ENCODE results near the gene PELI1.

- TF ChIP-seq CTCF (IDR thresholded peaks at IDR 0.05; ENCODE audit: extremely low read depth in 1 of 2, insufficient read depth in 1 of 2, low read depth in 1 of 2, low read length in 2 of 2) (no peak), EZH2 (IDR thresholded peaks at IDR 0.05; ENCODE audit: borderline replicate concordance, low read depth, low read length, severe bottlenecking) (no peak), POLR2A (IDR thresholded peaks at IDR 0.05; ENCODE audit: low read depth, low read length) (no peak), POLR2AphosphoS5 (IDR thresholded peaks at IDR 0.05; ENCODE audit: insufficient read depth, low read depth, low read length) (no peak), MYC (IDR thresholded peaks at IDR 0.05; ENCODE audit: low read depth, low read length) (no peak), MAX (IDR thresholded peaks at IDR 0.05; ENCODE audit: insufficient read depth, insufficient read length) (no peak), FOS (IDR thresholded peaks at IDR 0.05; ENCODE audit: borderline replicate concordance, insufficient read depth, low read length) (no peak), GATA2 (IDR thresholded peaks at IDR 0.05; ENCODE audit: insufficient read depth, insufficient read length, low read depth, low read length) (no peak)
These were observed 15.3 kb downstream of the PELI1 start for GRCh38 chr2:64128943-64129391.
